ENCODE results near the gene TMPO.
"Not testable (repeated sequence)": the region's sequence is repeated elsewhere in the genome, so short reads cannot be mapped to it uniquely, and the experiment has no call there.

The TMPO gene

DNA sequence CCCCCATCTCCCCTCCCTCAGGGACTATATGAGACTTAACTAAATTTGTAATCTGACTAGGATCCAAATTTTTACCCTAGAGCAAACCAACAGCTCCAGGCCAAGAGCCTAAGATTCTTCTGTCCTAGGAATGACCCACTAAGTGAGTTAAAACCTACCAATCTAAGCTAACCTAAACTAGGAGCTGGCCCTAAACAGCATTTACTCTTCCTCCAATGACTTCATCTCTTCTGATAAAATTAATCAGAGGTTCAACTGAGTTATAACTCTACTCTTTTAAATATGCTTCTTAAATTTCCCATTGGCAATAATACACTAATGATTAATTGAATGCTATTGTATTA is 39.9 kb upstream of the TMPO start:
- no peak overlapping the region for H3K4me3 ChIP-seq (ENCODE audit: low read depth, low read length)
- no peak for TF ChIP-seq CTCF (IDR thresholded peaks at IDR 0.05; ENCODE audit: borderline replicate concordance, insufficient read depth, low read depth, low read length)

DNA sequence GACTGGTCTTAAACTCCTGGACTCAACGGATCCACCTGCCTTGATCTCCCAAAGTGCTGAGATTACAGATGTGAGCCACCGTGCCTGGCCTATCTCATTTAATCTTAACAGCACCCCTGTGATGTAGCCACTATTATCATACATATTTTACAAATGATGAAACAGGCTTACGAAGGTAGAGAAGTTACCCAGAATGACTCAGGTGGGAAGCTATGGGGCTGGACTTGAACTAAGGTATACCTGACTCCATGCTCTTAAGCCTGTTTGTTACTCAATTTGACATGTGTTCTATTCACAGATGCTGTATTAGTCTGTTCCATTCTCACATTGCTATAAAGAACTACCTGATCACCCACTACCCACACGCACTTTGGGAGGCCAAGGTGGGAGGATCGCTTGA is 36.8 kb upstream of the TMPO start:
- no peak for TF ChIP-seq CTCF (IDR thresholded peaks at IDR 0.05; ENCODE audit: borderline replicate concordance, insufficient read depth, low read depth, low read length)
- no peak overlapping the region for H3K4me3 ChIP-seq (ENCODE audit: low read depth, low read length)

GRCh38 chr12:98483621-98484503 is 31.5 kb upstream of the TMPO start:
- H3K4me3 ChIP-seq (ENCODE audit: low read depth, low read length) = no peak overlapping the region
- no peak for TF ChIP-seq CTCF (IDR thresholded peaks at IDR 0.05; ENCODE audit: borderline replicate concordance, insufficient read depth, low read depth, low read length)

- TF ChIP-seq CTCF (IDR thresholded peaks at IDR 0.05; ENCODE audit: borderline replicate concordance, insufficient read depth, low read depth, low read length) = no peak
- H3K4me3 ChIP-seq (ENCODE audit: low read depth, low read length) = no peak overlapping the region
Observed at GRCh38 chr12:98485792-98486340, 29.5 kb upstream of the TMPO start.

DNA sequence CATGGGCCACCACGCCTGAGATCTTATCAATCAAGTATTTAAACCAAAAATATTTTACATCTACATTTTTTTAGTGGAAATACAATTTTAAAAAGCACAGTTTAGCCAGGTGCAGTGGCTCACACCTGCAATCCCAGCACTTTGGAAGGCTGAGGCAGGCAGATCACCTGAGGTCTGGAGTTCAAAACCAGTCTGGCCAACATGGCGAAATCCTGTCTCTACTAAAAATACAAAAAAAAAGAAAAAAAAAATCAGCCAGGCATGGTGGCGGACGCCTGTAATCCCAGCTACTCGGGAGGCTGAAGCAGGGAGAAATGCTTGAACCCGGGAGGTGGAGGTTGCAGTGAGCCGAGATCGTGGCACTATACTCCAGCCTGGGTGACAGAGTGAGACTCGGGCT is 27.0 kb upstream of the TMPO start:
- H3K4me3 ChIP-seq (ENCODE audit: low read depth, low read length) = not testable (repeated sequence)

DNA sequence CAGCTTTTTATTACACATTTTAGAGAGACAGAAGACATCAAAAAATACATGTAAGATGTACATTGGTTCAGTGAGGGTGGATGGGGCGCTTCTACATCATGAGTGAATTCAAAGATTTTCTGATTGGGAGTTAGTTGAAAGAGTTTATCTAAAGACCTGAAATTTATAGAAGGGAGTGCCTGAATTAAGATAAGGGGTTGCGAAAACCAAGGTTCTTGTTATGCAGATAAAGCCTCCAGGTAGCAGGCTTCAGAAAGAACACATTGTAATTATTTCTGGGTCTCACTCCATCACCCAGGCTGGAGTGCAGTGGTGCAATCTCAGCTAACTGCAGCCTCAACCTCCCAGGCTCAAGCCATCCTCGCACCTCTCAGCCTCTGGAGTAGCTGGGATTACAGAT is 26.2 kb upstream of the TMPO start:
- no peak overlapping the region for H3K4me3 ChIP-seq (ENCODE audit: low read depth, low read length)
- TF ChIP-seq CTCF (IDR thresholded peaks at IDR 0.05; ENCODE audit: borderline replicate concordance, insufficient read depth, low read depth, low read length) = no peak

DNA sequence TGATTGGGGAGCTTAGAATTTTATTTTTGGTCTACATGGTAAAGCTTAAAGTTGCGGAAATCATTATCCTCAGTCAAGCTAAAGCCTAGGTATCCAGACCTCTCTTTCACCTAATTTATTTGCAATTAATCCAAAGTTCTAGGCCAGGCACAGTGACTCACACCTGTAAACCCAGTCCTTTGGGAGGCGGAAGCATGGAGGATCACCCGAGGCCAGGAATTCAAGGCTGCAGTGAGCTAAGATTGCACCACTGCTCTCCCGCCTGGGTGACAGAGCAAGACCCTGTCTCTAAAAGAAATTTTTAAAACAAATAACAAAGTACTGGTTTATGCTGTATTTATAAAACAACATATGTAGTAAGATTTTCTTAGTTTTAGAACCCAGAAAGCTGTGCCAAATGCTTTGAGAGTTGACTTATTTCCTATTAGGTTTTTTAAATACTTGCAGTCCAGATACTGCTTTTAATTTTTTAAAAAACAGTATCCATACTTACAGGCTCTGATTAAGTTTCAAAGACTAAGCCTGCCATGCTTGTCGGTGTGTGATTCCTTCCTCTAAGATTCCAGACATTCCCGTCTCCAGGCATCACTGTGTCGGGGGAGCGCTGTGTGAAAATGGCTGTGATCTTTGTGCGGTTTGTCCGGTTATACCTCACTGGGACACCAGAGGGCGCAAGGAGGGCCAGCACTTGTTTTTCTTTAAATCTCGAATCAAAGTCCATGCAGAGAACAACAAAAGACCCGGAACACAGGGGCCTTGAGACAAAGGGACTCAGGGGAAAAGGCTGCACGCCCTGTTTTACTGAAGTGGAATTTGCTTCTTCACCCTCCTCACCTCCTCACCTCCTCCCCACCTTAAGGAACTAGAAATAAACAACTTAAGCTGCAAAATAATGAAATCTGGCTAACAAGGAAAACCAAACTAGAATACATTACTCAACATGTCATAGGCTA is 24.6 kb upstream of the TMPO start:
- no peak overlapping the region for H3K4me3 ChIP-seq (ENCODE audit: low read depth, low read length)

More for the DNA sequence above, 24.6 kb upstream of the TMPO start:
- peak; percentile 78 for TF ChIP-seq CTCF (IDR thresholded peaks at IDR 0.05; ENCODE audit: borderline replicate concordance, insufficient read depth, low read depth, low read length)
